ENCODE measurements around the gene OSBP2. TPM values are rescaled to one million over a fixed set of nuclear protein-coding genes. Genes with fewer than 3 reads are reported as not detected.

OSBP2 gene
- total and polyA plus RNA-seq, 2 experiments from 2014 or later, result 2.1 to 2.9 TPM

DNA sequence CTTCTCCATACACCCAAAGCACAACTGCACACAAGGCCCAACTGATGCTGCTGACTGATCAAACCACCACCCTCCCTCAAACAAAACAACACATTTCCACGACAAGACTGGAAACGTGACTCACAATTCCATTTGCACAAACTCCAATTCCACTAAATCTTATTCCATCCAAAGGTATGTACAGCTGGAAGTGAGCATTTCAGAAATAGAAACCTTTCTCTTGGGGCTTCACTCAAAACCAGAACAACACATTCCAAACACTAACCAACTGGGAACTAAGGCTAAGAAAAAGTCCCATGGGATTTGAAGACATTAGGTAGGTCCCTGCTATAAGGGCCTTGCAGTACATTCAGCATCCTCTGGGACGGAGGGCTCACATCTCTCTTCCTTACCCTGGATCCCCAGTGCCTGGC is 254.3 kb downstream of the OSBP2 start (continued):
- TF ChIP-seq, protein P1, sequence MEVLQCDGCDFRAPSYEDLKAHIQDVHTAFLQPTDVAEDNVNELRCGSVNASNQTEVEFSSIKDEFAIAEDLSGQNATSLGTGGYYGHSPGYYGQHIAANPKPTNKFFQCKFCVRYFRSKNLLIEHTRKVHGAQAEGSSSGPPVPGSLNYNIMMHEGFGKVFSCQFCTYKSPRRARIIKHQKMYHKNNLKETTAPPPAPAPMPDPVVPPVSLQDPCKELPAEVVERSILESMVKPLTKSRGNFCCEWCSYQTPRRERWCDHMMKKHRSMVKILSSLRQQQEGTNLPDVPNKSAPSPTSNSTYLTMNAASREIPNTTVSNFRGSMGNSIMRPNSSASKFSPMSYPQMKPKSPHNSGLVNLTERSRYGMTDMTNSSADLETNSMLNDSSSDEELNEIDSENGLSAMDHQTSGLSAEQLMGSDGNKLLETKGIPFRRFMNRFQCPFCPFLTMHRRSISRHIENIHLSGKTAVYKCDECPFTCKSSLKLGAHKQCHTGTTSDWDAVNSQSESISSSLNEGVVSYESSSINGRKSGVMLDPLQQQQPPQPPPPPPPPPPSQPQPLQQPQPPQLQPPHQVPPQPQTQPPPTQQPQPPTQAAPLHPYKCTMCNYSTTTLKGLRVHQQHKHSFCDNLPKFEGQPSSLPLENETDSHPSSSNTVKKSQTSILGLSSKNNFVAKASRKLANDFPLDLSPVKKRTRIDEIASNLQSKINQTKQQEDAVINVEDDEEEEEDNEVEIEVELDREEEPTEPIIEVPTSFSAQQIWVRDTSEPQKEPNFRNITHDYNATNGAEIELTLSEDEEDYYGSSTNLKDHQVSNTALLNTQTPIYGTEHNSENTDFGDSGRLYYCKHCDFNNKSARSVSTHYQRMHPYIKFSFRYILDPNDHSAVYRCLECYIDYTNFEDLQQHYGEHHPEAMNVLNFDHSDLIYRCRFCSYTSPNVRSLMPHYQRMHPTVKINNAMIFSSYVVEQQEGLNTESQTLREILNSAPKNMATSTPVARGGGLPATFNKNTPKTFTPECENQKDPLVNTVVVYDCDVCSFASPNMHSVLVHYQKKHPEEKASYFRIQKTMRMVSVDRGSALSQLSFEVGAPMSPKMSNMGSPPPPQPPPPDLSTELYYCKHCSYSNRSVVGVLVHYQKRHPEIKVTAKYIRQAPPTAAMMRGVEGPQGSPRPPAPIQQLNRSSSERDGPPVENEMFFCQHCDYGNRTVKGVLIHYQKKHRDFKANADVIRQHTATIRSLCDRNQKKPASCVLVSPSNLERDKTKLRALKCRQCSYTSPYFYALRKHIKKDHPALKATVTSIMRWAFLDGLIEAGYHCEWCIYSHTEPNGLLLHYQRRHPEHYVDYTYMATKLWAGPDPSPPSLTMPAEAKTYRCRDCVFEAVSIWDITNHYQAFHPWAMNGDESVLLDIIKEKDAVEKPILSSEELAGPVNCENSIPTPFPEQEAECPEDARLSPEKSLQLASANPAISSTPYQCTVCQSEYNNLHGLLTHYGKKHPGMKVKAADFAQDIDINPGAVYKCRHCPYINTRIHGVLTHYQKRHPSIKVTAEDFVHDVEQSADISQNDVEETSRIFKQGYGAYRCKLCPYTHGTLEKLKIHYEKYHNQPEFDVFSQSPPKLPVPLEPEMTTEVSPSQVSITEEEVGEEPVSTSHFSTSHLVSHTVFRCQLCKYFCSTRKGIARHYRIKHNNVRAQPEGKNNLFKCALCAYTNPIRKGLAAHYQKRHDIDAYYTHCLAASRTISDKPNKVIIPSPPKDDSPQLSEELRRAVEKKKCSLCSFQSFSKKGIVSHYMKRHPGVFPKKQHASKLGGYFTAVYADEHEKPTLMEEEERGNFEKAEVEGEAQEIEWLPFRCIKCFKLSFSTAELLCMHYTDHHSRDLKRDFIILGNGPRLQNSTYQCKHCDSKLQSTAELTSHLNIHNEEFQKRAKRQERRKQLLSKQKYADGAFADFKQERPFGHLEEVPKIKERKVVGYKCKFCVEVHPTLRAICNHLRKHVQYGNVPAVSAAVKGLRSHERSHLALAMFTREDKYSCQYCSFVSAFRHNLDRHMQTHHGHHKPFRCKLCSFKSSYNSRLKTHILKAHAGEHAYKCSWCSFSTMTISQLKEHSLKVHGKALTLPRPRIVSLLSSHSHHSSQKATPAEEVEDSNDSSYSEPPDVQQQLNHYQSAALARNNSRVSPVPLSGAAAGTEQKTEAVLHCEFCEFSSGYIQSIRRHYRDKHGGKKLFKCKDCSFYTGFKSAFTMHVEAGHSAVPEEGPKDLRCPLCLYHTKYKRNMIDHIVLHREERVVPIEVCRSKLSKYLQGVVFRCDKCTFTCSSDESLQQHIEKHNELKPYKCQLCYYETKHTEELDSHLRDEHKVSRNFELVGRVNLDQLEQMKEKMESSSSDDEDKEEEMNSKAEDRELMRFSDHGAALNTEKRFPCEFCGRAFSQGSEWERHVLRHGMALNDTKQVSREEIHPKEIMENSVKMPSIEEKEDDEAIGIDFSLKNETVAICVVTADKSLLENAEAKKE (CRISPR knock-in tag; IDR thresholded peaks at IDR 0.05), result no peak
- no peak for TF ChIP-seq CREB1 (CRISPR knock-in tag; IDR thresholded peaks at IDR 0.05; ENCODE audit: low read depth)
- TF ChIP-seq STAT1 (IDR thresholded peaks at IDR 0.05; ENCODE audit: unreplicated experiment), result no peak
- TF ChIP-seq ZNF114 (CRISPR knock-in tag; IDR thresholded peaks at IDR 0.05), result no peak
- TF ChIP-seq, protein P2, sequence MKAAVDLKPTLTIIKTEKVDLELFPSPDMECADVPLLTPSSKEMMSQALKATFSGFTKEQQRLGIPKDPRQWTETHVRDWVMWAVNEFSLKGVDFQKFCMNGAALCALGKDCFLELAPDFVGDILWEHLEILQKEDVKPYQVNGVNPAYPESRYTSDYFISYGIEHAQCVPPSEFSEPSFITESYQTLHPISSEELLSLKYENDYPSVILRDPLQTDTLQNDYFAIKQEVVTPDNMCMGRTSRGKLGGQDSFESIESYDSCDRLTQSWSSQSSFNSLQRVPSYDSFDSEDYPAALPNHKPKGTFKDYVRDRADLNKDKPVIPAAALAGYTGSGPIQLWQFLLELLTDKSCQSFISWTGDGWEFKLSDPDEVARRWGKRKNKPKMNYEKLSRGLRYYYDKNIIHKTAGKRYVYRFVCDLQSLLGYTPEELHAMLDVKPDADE (IDR thresholded peaks at IDR 0.05), result no peak
- no peak for TF ChIP-seq EZH2phosphoT487 (IDR thresholded peaks at IDR 0.05; ENCODE audit: unreplicated experiment)
- no peak for TF ChIP-seq EZH2 (IDR thresholded peaks at IDR 0.05; ENCODE audit: low read depth, unreplicated experiment)

DNA sequence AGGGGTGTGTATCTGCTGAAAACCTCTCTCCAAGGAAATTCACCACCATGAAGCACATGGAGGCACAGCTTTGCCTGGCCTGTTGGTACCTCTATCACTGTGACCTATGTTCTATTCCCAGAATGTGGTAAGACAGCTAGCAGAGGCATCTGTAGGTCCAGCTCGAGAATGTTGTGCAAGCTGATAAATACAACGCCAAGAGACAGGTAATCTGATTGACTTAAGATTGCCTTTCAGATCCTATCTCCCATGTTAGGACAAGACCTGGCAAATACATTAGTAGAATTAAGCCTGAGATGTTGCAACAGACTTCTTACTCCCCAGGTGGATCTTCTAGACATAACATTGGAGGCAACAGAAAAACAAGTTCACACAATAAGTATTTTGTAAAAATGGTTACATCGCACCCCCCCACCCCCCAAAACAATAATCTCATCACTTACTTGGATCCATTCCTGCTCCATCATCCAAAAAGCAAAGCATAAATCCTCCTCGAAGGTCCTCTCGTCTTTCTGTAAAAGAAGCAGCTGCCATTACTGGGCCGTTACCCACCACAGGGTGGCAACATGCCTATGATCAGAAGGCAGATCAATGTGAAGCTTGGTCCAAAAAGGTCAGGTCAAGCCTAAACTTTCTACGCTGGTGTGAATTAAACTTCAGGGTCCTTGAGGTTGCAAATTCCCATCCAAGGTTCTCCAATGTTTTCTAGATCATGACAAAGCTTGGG is 255.4 kb downstream of the OSBP2 start:
- Histone ChIP-seq H3K36me3 (ENCODE audit: insufficient read depth) (peaks cover 77% of the 10 kb centered on the region), H3K27ac (ENCODE audit: low read depth) (no peak overlapping the region), H3K4me1 (ENCODE audit: insufficient read depth) (no peaks in the 10 kb centered on the region), H3F3A (replicated peaks; ENCODE audit: low read depth) (0 out of 2 replicates have a peak, but pooled peaks cover 4% of the 10 kb centered on the region), H3K4me2 (no peak overlapping the region), H3K79me2 (replicated peaks; ENCODE audit: insufficient read depth) (peaks cover 68% of the 10 kb centered on the region), H3K4me3 (no peak overlapping the region), H4K20me1 (replicated peaks; ENCODE audit: insufficient read depth) (peaks cover 41% of the 10 kb centered on the region), H2AFZ (no peak overlapping the region), H3K27me3 (ENCODE audit: insufficient read depth) (no peaks in the 10 kb centered on the region), H3K9me2 (ENCODE audit: insufficient read depth) (no peaks in the 10 kb centered on the region)
- Mint-ChIP-seq H3K4me3 (no peak overlapping the region), H3K27me3 (ENCODE audit: insufficient read depth, low read depth, poor library complexity) (peaks cover 3% of the 10 kb centered on the region), H3K27ac (no peak overlapping the region), H3K4me1 (no peaks in the 10 kb centered on the region), H3K36me3 (ENCODE audit: low read depth) (peaks cover 44% of the 10 kb centered on the region), H3K9me3 (no peaks in the 10 kb centered on the region)
- no peak for ATAC-seq
- no peak for DNase-seq (ENCODE audit: low spot score)
- TF ChIP-seq, protein P2 (IDR thresholded peaks at IDR 0.05), result no peak
- TF ChIP-seq, protein P3, sequence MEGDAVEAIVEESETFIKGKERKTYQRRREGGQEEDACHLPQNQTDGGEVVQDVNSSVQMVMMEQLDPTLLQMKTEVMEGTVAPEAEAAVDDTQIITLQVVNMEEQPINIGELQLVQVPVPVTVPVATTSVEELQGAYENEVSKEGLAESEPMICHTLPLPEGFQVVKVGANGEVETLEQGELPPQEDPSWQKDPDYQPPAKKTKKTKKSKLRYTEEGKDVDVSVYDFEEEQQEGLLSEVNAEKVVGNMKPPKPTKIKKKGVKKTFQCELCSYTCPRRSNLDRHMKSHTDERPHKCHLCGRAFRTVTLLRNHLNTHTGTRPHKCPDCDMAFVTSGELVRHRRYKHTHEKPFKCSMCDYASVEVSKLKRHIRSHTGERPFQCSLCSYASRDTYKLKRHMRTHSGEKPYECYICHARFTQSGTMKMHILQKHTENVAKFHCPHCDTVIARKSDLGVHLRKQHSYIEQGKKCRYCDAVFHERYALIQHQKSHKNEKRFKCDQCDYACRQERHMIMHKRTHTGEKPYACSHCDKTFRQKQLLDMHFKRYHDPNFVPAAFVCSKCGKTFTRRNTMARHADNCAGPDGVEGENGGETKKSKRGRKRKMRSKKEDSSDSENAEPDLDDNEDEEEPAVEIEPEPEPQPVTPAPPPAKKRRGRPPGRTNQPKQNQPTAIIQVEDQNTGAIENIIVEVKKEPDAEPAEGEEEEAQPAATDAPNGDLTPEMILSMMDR (conservative IDR thresholded peaks at IDR 0.05; ENCODE audit: low read depth in 2 of 2), result peak in 1 of 2 experiments; percentile 34; a peak in 2 of 4 replicates
